GM18508 (cell line): ENCODE results near the gene CCR6.
A peak's percentile ranks its signal among the peaks of the same experiment; 100 is the strongest.

Source experiments
- ATAC-seq: cut with Tn5 transposase; IDR thresholded peaks from one replicate; pipeline ENCODE4 v1.9.1; 2021; ENCODE audit warnings: moderate number of reproducible peaks; ENCODE audit not compliant: insufficient read depth, unreplicated experiment

Gene CCR6

GRCh38 chr6:167097770-167098169, 25.1 kb upstream of the CCR6 start:
- ATAC-seq: no peak

- ATAC-seq: no peak
Observed at GRCh38 chr6:167098825-167099225, 24.1 kb upstream of the CCR6 start.

GRCh38 chr6:167099707-167100106, 23.2 kb upstream of the CCR6 start:
- no peak for ATAC-seq

- ATAC-seq: no peak
Observed at GRCh38 chr6:167100241-167100674, 22.6 kb upstream of the CCR6 start.

GRCh38 chr6:167102318-167102717, 20.6 kb upstream of the CCR6 start:
- no peak for ATAC-seq

GRCh38 chr6:167103041-167103891, 19.6 kb upstream of the CCR6 start:
- peak; percentile 91 for ATAC-seq

GRCh38 chr6:167104388-167104787, 18.5 kb upstream of the CCR6 start:
- no peak for ATAC-seq

GRCh38 chr6:167105060-167105459, 17.8 kb upstream of the CCR6 start:
- no peak for ATAC-seq

GRCh38 chr6:167106406-167106805, 16.5 kb upstream of the CCR6 start:
- ATAC-seq: no peak

- no peak for ATAC-seq
Observed at GRCh38 chr6:167107787-167108186, 15.1 kb upstream of the CCR6 start.

- ATAC-seq: no peak
Observed at GRCh38 chr6:167108278-167108677, 14.6 kb upstream of the CCR6 start.

GRCh38 chr6:167109651-167110050, 13.2 kb upstream of the CCR6 start:
- ATAC-seq: no peak

GRCh38 chr6:167111597-167111996, 11.3 kb upstream of the CCR6 start:
- no peak for ATAC-seq

GRCh38 chr6:167112421-167112820, 10.5 kb upstream of the CCR6 start:
- no peak for ATAC-seq

GRCh38 chr6:167113047-167113754, 9.7 kb upstream of the CCR6 start:
- peak; percentile 30 for ATAC-seq

- ATAC-seq: peak; percentile 80
Observed at GRCh38 chr6:167113935-167114910, 8.7 kb upstream of the CCR6 start.

GRCh38 chr6:167115054-167115453, 7.8 kb upstream of the CCR6 start:
- no peak for ATAC-seq

- no peak for ATAC-seq
Observed at GRCh38 chr6:167116109-167116837, 6.6 kb upstream of the CCR6 start.

- ATAC-seq: no peak
Observed at GRCh38 chr6:167116838-167117228, 6.1 kb upstream of the CCR6 start.

- ATAC-seq: no peak
Observed at GRCh38 chr6:167118006-167118405, 4.9 kb upstream of the CCR6 start.
